ENCODE measurements around the gene DUS2. TPM values are rescaled to one million over a fixed set of nuclear protein-coding genes. Genes with fewer than 3 reads are reported as not detected.
A peak's percentile ranks its signal among the peaks of the same experiment; 100 is the strongest.

Gene DUS2
- total and polyA plus RNA-seq, 7 donors, result 3.4 to 15.1 (median 9.5) TPM

GRCh38 chr16:68064791-68065365, 41.8 kb downstream of the DUS2 start:
- intact Hi-C loops (cut with DNase I), result loop anchor here (1.0 to 5.0 kb wide), 2 partner anchors 73 to 249 kb away; no protein-coding TSS in a partner anchor
- no peak overlapping the region for H3K4me3 ChIP-seq
- peaks cover 52% of the 10 kb centered on the region for H3K4me1 ChIP-seq
- TF ChIP-seq CTCF (IDR thresholded peaks at IDR 0.05), result peak; percentile 85
- 13 to 26% (median 17%) methylated on average over 2 of the region's 2 CpGs for WGBS, 3 donors
- DNase-seq (peak; percentile 78 to 91), ATAC-seq (peak; percentile 79 to 87 (median 85))
- H3K9me3 ChIP-seq, result no peaks in the 10 kb centered on the region
- H3K36me3 ChIP-seq (ENCODE audit: insufficient read depth in 1 of 2, low read depth in 1 of 2), result peaks cover 6 to 19% of the 10 kb centered on the region in 2 donors
- H3K27me3 ChIP-seq (ENCODE audit: insufficient read depth in 3 of 3, low read length in 2 of 3), result no peaks in the 10 kb centered on the region
- peak overlapping the region; percentile 92 for H3K27ac ChIP-seq

- intact Hi-C loops (cut with DNase I), result no loop called here
- no peak overlapping the region for H3K4me3 ChIP-seq
- no peak for ATAC-seq
- peaks cover 62% of the 10 kb centered on the region for H3K4me1 ChIP-seq
- peaks cover 6 to 14% of the 10 kb centered on the region in 2 donors for H3K36me3 ChIP-seq (ENCODE audit: insufficient read depth in 1 of 2, low read depth in 1 of 2)
- no peaks in the 10 kb centered on the region for H3K27me3 ChIP-seq (ENCODE audit: insufficient read depth in 3 of 3, low read length in 2 of 3)
- no peaks in the 10 kb centered on the region for H3K9me3 ChIP-seq
- TF ChIP-seq CTCF (IDR thresholded peaks at IDR 0.05), result no peak
- peak overlapping the region; percentile 92 for H3K27ac ChIP-seq
- WGBS, 3 donors, result 55 to 68% (median 56%) methylated on average over 6 of the region's 6 CpGs
- DNase-seq, result no peak
Measured at GRCh38 chr16:68065716-68066305, 42.7 kb downstream of the DUS2 start.

GRCh38 chr16:68066763-68067162, 43.7 kb downstream of the DUS2 start:
- no peak for TF ChIP-seq CTCF (IDR thresholded peaks at IDR 0.05)
- Histone ChIP-seq H3K27me3 (ENCODE audit: insufficient read depth in 3 of 3, low read length in 2 of 3) (no peaks in the 10 kb centered on the region), H3K4me1 (peaks cover 71% of the 10 kb centered on the region), H3K27ac (peak overlapping the region; percentile 92), H3K36me3 (ENCODE audit: insufficient read depth in 1 of 2, low read depth in 1 of 2) (peaks cover 0 to 11% of the 10 kb centered on the region in 2 donors), H3K9me3 (no peaks in the 10 kb centered on the region), H3K4me3 (no peak overlapping the region)
- intact Hi-C loops (cut with DNase I), result no loop called here
- ATAC-seq (no peak), DNase-seq (no peak)
- WGBS, 3 donors, result 53 to 74% (median 62%) methylated on average over 1 of the region's 1 CpG

GRCh38 chr16:68068926-68069325, 45.8 kb downstream of the DUS2 start:
- Histone ChIP-seq H3K27ac (peak overlapping the region; percentile 81), H3K36me3 (ENCODE audit: insufficient read depth in 1 of 2, low read depth in 1 of 2) (peaks cover 0 to 9% of the 10 kb centered on the region in 2 donors)

More at GRCh38 chr16:68068926-68069325, 45.8 kb downstream of the DUS2 start:
- ATAC-seq (no peak), DNase-seq (no peak)
- Histone ChIP-seq H3K4me1 (peaks cover 80% of the 10 kb centered on the region), H3K27me3 (ENCODE audit: insufficient read depth in 3 of 3, low read length in 2 of 3) (no peaks in the 10 kb centered on the region), H3K9me3 (no peaks in the 10 kb centered on the region), H3K4me3 (peak overlapping the region; percentile 7)
- 89 to 95% (median 91%) methylated on average over 9 of the region's 9 CpGs for WGBS, 3 donors
- intact Hi-C loops (cut with DNase I), result no loop called here
- TF ChIP-seq CTCF (IDR thresholded peaks at IDR 0.05), result no peak

Measured in psoas muscle (tissue), 8 donors.